ENCODE measurements around the gene CCDC57. TPM values are rescaled to one million over a fixed set of nuclear protein-coding genes. Genes with fewer than 3 reads are reported as not detected.
A peak's percentile ranks its signal among the peaks of the same experiment; 100 is the strongest.
"Not testable (repeated sequence)": the region's sequence is repeated elsewhere in the genome, so short reads cannot be mapped to it uniquely, and the experiment has no call there.

Gene CCDC57
- polyA plus RNA-seq, 1 donor (not counting 4 experiments of a cell fraction or from before 2014, with no cell fraction given), result 19.2 TPM

DNA sequence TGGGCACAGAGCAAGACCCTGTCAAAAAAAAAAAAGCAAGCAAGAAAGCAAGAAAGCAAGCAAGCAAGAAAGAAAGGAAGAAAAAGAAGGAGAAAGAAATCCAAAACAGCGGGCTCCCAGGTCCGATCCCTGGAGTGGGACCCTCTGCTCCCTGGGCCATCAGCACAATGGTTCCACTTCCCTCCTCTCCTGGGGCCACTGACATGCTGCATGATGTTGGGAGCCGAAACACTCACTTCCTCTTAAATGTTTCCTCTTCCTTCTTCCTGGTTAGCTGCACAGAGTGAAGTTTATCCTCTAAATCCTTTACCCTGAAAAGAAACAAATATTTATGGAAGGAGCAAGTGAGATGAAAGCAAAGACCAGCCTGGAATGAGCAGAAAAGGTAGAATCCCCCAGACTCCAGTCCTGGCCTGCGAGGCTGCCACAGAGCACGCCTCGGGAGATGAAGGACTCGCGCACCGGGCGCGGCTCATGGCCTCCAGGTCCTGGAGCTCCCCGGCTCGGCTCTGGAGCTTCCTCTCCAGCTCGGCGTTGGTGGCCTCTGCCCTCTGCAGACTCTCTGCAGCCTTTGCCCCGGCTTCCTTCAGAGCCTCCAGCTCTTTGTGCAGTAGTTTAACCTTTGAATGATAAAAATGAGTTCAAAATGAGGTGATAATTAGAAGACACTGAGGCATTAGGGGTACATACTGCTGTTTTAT lies 19.0 kb downstream of the CCDC57 start:
- no peaks in the 10 kb centered on the region for H3K9me1 ChIP-seq (ENCODE audit: control insufficient read depth, extremely low read depth, insufficient read depth, low read length)
- no peaks in the 10 kb centered on the region for H3K9me3 ChIP-seq (ENCODE audit: control insufficient read depth, low read depth, low read length)
- no peaks in the 10 kb centered on the region for H3K27me3 ChIP-seq (ENCODE audit: control insufficient read depth, extremely low read depth, insufficient read depth, low read length)
- FAIRE-seq, result peak; percentile 93
- dilution Hi-C loops (cut with MboI; ENCODE audit: extremely low pct_ligation_motif_present, low sequenced_read_pairs), result no loop called here
- H3K27ac ChIP-seq (ENCODE audit: control insufficient read depth, insufficient read depth, low read length), result no peak overlapping the region
- no peak overlapping the region for H2AFZ ChIP-seq (ENCODE audit: control insufficient read depth, low read length)
- peaks cover 22 to 28% of the 10 kb centered on the region in 2 experiments for H3K36me3 ChIP-seq (ENCODE audit: control insufficient read depth in 2 of 2, extremely low read depth in 1 of 2, insufficient read depth in 2 of 2, low read length in 2 of 2)
- H3K79me2 ChIP-seq (ENCODE audit: control insufficient read depth, insufficient read depth, low read length), result no peaks in the 10 kb centered on the region
- no peak overlapping the region for H3K4me3 ChIP-seq (ENCODE audit: control insufficient read depth in 2 of 3, extremely low read depth in 1 of 3, insufficient read depth in 2 of 3, low read depth in 1 of 3, low read length in 3 of 3)
- H3K9ac ChIP-seq (ENCODE audit: control insufficient read depth, extremely low read depth, insufficient read depth, low read length), result no peak overlapping the region
- TF ChIP-seq EZH2 (IDR thresholded peaks at IDR 0.05; ENCODE audit: low read length) (no peak), CTCF (optimal IDR thresholded peaks at IDR 0.05 in 1 of 3, IDR thresholded peaks at IDR 0.05 in 1 of 3, conservative IDR thresholded peaks at IDR 0.05 in 1 of 3; ENCODE audit: extremely low read depth in 1 of 3, insufficient read depth in 2 of 3, low read length in 3 of 3) (no peak)
- H3K4me2 ChIP-seq (ENCODE audit: control insufficient read depth, extremely low read depth, insufficient read depth, low read depth, low read length), result no peak overlapping the region
- DNase-seq (ENCODE audit: low read depth, low spot score), result no peak
- H3K4me1 ChIP-seq (ENCODE audit: control insufficient read depth, extremely low read depth, insufficient read depth, low read length), result no peaks in the 10 kb centered on the region
- no peaks in the 10 kb centered on the region for H4K20me1 ChIP-seq (ENCODE audit: control insufficient read depth, extremely low read depth, insufficient read depth, low read length)

- H3K79me2 ChIP-seq (ENCODE audit: control insufficient read depth, insufficient read depth, low read length); H3K4me1 ChIP-seq (ENCODE audit: control insufficient read depth, extremely low read depth, insufficient read depth, low read length); FAIRE-seq; H3K27me3 ChIP-seq (ENCODE audit: control insufficient read depth, extremely low read depth, insufficient read depth, low read length); H3K9ac ChIP-seq (ENCODE audit: control insufficient read depth, extremely low read depth, insufficient read depth, low read length); H3K4me2 ChIP-seq (ENCODE audit: control insufficient read depth, extremely low read depth, insufficient read depth, low read depth, low read length); H4K20me1 ChIP-seq (ENCODE audit: control insufficient read depth, extremely low read depth, insufficient read depth, low read length); H3K9me1 ChIP-seq (ENCODE audit: control insufficient read depth, extremely low read depth, insufficient read depth, low read length); H3K27ac ChIP-seq (ENCODE audit: control insufficient read depth, insufficient read depth, low read length); H3K9me3 ChIP-seq (ENCODE audit: control insufficient read depth, low read depth, low read length); H3K4me3 ChIP-seq (ENCODE audit: control insufficient read depth in 2 of 3, extremely low read depth in 1 of 3, insufficient read depth in 2 of 3, low read depth in 1 of 3, low read length in 3 of 3); H2AFZ ChIP-seq (ENCODE audit: control insufficient read depth, low read length); DNase-seq (ENCODE audit: low read depth, low spot score); dilution Hi-C loops (cut with MboI; ENCODE audit: extremely low pct_ligation_motif_present, low sequenced_read_pairs): not testable (repeated sequence)
- H3K36me3 ChIP-seq (ENCODE audit: control insufficient read depth in 2 of 2, extremely low read depth in 1 of 2, insufficient read depth in 2 of 2, low read length in 2 of 2), result peaks cover 19 to 28% of the 10 kb centered on the region in 2 experiments
These were observed 19.6 kb downstream of the CCDC57 start for GRCh38 chr17:82193050-82193449.

Measured in keratinocyte (primary cell).